AG04449 (cell line): Measurements from ENCODE around the gene TSEN34.
"Not testable (repeated sequence)": the region's sequence is repeated elsewhere in the genome, so short reads cannot be mapped to it uniquely, and the experiment has no call there.

Source experiments
- CTCF ChIA-PET: fragments of 350-600 bp; formaldehyde crosslinking; extraction: SDS; loops from one replicate; lab custom pipeline; 2021; ENCODE audit warnings: antibody characterized with exemption; lab: Yijun Ruan, JAX
- POLR2A ChIA-PET: fragments of 400-600, 350-600 bp; formaldehyde crosslinking; extraction: SDS; loops from one replicate; lab custom pipeline; 2020; ENCODE audit warnings: antibody characterized with exemption, inconsistent platforms; lab: Yijun Ruan, JAX
- DNase-seq: peaks from one replicate; pipeline ENCODE4 v3.0.0-alpha.2; 2010; ENCODE audit warnings: low read depth, low spot score
- H3K4me3 ChIP-seq: 2 replicates; pipeline ENCODE4 v1.5.1; 2011; ENCODE audit warnings: low read depth, mild to moderate bottlenecking, control low read depth, low read length
- TF ChIP-seq, protein P1 (sequence below): IDR thresholded peaks from one replicate; pipeline ENCODE4 v1.5.1; 2011; ENCODE audit warnings: mild to moderate bottlenecking, moderate library complexity, low read length, control low read depth, inconsistent platforms; ENCODE audit not compliant: insufficient read depth; ENCODE audit errors: missing control alignments

TSEN34 gene

DNA sequence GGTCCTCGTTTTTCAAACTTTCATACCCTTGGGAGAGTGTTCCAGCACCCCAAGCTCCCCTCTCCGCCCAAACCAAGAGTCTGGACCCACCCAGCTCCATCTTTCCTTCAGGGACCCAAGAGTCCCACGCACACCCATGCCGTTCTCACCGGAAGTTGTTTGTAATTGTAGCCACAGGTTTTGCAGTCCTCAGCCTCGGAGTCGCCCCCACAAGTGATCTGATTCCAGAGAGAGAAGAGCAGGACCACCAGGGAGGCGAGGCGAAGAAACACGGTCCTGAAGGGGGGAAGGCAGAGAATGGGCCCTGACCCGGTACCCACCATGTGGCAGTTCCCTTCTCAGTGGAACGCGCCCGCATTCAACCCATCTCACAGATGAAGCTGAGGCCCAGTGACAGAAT is 28.2 kb upstream of the TSEN34 start:
- DNase-seq: no peak
- no peak overlapping the region; the same call in 1 of the 2 replicates for H3K4me3 ChIP-seq
- TF ChIP-seq, protein P1, sequence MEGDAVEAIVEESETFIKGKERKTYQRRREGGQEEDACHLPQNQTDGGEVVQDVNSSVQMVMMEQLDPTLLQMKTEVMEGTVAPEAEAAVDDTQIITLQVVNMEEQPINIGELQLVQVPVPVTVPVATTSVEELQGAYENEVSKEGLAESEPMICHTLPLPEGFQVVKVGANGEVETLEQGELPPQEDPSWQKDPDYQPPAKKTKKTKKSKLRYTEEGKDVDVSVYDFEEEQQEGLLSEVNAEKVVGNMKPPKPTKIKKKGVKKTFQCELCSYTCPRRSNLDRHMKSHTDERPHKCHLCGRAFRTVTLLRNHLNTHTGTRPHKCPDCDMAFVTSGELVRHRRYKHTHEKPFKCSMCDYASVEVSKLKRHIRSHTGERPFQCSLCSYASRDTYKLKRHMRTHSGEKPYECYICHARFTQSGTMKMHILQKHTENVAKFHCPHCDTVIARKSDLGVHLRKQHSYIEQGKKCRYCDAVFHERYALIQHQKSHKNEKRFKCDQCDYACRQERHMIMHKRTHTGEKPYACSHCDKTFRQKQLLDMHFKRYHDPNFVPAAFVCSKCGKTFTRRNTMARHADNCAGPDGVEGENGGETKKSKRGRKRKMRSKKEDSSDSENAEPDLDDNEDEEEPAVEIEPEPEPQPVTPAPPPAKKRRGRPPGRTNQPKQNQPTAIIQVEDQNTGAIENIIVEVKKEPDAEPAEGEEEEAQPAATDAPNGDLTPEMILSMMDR: no peak
- CTCF ChIA-PET: interaction anchor here (1.2 to 1.5 kb wide), 3 partner anchors 10 to 26 kb away, joined by 3 read pairs; partner anchors contain the start of gene TMC4
- POLR2A ChIA-PET: interaction anchor here (0.7 kb wide), 1 partner anchor 25 kb away, joined by 4 read pairs; no protein-coding TSS in a partner anchor

- ChIA-PET POLR2A (interaction anchor here (0.7 kb wide), 1 partner anchor 49 kb away, joined by 3 read pairs; the partner anchor contains the start of genes PRPF31 and TFPT), CTCF (interaction anchor here (0.9 to 1.6 kb wide), 5 partner anchors 8 to 68 kb away, joined by 3 to 7 read pairs (median 3); partner anchors contain the start of gene TMC4)
- TF ChIP-seq, protein P1: no peak
- DNase-seq: no peak
- peak overlapping the region; percentile 29 for H3K4me3 ChIP-seq
Observed at GRCh38 chr19:54164369-54165068, 26.6 kb upstream of the TSEN34 start.

DNA sequence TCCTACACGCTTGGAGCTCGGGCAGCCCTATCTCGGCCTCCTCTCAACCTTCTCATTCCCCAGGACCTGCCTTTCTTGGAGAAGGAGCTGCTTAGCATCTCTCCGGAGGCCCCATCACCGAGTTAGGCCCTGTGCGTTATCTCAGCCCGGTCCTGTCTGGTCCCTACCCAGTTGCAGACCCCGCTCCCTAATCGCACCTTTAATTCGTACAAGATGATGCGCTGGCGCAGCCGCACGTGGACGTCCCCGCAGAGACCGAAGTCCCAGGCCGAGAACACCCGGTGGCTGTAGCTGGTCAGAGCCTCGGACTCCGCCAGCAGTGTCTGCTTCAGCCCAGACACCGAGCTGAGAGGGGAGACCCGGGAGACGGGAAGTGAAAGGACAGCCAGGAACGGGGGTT is 25.9 kb upstream of the TSEN34 start:
- H3K4me3 ChIP-seq: no peak overlapping the region
- CTCF ChIA-PET: interaction anchor here (1.2 to 1.6 kb wide), 3 partner anchors 14 to 67 kb away, joined by 3 to 7 read pairs (median 3); no protein-coding TSS in a partner anchor
- POLR2A ChIA-PET: interaction anchor here (0.7 kb wide), 1 partner anchor 50 kb away, joined by 3 read pairs; the partner anchor contains the start of genes PRPF31 and TFPT
- no peak for DNase-seq
- TF ChIP-seq, protein P1: no peak

DNA sequence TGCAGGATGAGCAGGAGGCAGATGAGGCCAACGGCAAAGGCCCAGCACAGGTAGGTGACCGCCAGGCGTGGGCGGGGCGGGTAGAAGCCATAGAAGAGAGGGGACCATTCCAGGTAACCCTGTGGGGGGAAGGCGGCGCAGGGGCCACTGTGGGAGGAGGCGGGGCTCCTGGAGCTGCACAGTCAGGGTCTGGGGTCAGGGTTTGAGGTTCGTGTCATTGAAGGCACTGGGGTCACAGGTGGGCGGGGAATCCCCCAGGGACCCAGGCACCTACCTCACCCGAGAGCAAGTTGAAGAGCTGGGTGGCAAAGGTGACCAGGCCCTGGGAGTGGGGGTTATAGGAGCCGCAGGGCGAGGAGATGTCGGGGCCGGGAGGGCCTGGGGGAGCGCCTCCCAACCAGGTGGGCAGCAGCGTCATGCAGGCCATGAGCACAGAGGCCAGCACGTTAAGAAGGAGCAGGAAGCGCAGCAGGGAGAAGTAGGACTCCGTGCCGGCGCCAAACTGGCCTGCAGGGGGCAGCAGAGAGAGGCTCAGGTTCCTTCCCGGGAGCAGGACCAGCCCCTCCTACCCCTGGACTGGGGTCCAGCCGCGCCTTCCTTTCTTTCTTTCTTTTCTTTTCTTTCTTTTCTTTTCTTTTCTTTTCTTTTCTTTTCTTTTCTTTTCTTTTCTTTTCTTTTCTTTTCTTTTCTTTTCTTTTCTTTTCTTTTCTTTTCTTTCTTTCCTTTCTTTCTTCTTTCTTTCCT is 22.8 kb upstream of the TSEN34 start:
- TF ChIP-seq, protein P1: peak; percentile 96
- H3K4me3 ChIP-seq: no peak overlapping the region
- ChIA-PET POLR2A (no interaction called here), CTCF (interaction anchor here (0.6 to 6.0 kb wide), 23 partner anchors 9 to 222 kb away, joined by 3 to 44 read pairs (median 5); partner anchors contain the start of genes LENG1, LILRB3, MBOAT7 and TSEN34)
- DNase-seq: no peak

DNA sequence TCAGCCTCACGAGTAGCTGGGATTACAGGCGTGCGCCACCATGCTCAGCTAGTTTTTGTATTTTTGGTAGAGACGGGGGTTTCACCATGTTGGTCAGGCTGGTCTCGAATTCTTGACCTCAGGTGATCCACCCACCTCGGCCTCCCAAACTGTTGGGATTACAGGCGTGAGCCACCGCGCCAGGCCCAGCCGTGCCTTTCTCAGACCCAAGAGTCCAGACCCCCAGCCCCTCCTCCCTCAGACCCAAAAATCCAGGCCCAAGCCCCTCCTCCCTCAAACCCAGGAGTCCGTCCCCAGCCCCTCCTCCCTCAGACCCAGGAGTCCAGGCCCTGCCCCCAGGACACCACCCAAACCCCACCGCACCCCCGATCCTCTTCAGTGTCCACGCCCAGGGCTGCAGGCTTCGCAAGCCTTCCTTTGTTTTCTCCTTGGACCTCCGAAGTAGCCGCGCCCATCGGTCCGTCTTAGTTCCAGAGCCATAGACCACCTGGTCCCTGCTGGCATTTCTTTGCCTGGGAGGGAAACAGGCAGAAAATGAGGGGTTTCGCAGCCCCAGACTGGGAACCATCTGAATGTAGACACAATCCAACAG is 21.9 kb upstream of the TSEN34 start:
- POLR2A ChIA-PET: no interaction called here
- no peak for DNase-seq
- CTCF ChIA-PET: interaction anchor here (0.6 to 6.0 kb wide), 25 partner anchors 8 to 221 kb away, joined by 3 to 44 read pairs (median 5); partner anchors contain the start of genes CNOT3, LENG1, LILRB3 and MBOAT7
- TF ChIP-seq, protein P1: no peak
- no peak overlapping the region for H3K4me3 ChIP-seq

DNA sequence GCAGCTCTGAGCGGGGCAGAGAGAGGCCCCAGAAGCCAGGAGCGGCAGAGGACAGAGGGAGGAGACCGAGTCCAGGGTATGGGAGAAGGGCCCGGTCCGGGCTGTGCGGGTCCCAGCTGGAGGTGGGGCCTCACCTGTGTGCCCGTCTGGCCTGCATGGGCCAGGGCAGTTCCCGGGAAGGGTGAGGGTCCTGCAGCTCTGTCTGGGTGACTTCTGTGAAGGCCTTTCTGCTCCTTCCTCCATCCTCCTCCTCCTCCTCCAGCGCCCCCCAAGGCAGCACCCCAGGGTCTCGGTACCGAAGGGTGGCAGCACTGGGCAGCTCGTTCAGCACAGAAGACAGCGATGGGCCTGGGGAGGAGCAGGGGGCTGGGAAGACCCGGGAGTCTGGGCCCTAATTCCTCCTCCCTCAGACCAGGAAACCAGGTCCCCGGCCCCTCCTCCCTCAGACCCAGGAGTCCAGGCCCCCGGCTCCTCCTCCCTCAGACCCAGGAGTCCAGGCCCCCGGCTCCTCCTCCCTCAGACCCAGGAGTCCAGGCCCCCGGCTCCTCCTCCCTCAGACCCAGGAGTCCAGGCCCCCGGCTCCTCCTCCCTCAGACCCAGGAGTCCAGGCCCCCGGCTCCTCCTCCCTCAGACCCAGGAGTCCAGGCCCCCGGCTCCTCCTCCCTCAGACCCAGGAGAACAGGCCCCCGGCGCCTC is 19.2 kb upstream of the TSEN34 start:
- POLR2A ChIA-PET, H3K4me3 ChIP-seq, DNase-seq: not testable (repeated sequence)
- CTCF ChIA-PET: interaction anchor here (1.4 to 6.0 kb wide), 4 partner anchors 9 to 75 kb away, joined by 3 to 44 read pairs (median 6); partner anchors contain the start of gene MBOAT7
